ENCODE results near the gene MYOD1.
A peak's percentile ranks its signal among the peaks of the same experiment; 100 is the strongest.

The MYOD1 gene

DNA sequence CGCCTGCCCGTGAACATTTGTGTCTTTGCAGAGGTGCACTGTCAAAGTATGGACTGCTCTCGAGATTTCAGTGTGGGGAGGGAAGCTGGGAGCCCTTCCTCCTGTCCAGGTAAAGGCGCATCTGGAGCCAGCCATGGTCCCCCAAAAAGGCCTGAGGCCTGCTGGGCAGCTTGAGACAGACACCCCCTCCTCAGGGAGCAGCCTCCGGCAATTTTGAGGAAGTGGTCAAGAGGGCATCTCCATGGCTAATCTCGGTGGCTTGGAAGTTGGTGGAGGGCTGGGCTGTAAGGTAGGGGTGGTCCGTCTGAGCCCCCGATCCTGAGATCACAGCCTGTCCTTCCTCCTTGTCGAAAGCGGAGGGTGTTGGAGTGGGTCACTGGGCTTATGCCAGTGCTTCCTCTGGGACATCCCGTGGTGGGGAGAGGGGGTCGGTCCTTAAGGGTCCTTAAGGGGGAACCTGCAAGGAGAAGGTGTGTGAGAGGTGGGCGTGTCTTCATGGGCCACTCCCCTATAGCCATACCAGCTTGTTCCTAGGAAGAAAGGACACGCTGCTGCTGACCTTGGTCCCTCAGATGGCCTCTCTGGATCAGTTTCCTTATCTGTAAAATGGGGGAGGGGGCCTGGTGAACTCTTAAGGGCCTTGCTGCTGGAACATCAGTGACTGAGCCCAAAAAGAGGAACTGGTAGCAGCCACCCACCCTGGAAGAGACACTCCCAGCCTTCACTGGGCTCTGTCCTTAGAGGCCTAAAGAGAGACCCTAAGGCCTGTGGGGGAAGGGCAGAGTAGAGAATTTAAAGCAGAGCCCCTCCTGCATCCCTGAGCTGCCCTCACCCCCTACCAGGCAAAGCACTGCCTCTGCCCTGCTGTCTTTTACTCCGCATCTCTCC is 17.8 kb downstream of the MYOD1 start:
- no peak for DNase-seq (ENCODE audit: low spot score)
- no peak overlapping the region for H2AFZ ChIP-seq (ENCODE audit: low read length)
- peak overlapping the region; percentile 7 for H3K9ac ChIP-seq (ENCODE audit: low read depth, low read length, poor library complexity)
- H3K4me3 ChIP-seq (ENCODE audit: low read length in 2 of 2), result peak overlapping the region in 1 of 2 donors; percentile 64
- no CpG with 5 or more reads among the region's 15 CpGs for WGBS, 2 donors (ENCODE audit: extremely low coverage in 2 of 2, insufficient read length in 2 of 2, insufficient replicate concordance in 1 of 2)
- peak overlapping the region; percentile 41 for H2AK5ac ChIP-seq (ENCODE audit: low read depth, low read length)
- H3K27ac ChIP-seq (replicated peaks; ENCODE audit: low read length), result no peak overlapping the region
- H3K18ac ChIP-seq (ENCODE audit: low read length), result peak overlapping the region; percentile 67
- H3K4me2 ChIP-seq (ENCODE audit: insufficient read depth, low read length, poor library complexity, severe bottlenecking), result no peak overlapping the region
- H2BK5ac ChIP-seq (ENCODE audit: low read length), result no peak overlapping the region
- H3K79me1 ChIP-seq (ENCODE audit: low read depth, low read length), result no peaks in the 10 kb centered on the region
- H2BK12ac ChIP-seq (ENCODE audit: low read length), result no peak overlapping the region
- H3K36me3 ChIP-seq (replicated peaks in 1 of 2; ENCODE audit: control insufficient read depth in 2 of 2, insufficient read depth in 2 of 2, low read length in 2 of 2), result no peaks in the 10 kb centered on the region
- H4K8ac ChIP-seq (ENCODE audit: low read depth, low read length), result no peak overlapping the region
- H3K4me1 ChIP-seq (ENCODE audit: control insufficient read depth in 2 of 2, insufficient read depth in 1 of 2, low read depth in 1 of 2, low read length in 2 of 2), result peaks cover 38 to 40% of the 10 kb centered on the region in 2 donors
- H2BK15ac ChIP-seq (ENCODE audit: low read length), result no peak overlapping the region
- peak overlapping the region; percentile 24 for H2BK120ac ChIP-seq (ENCODE audit: low read depth, low read length)
- H3K27me3 ChIP-seq (ENCODE audit: control insufficient read depth in 3 of 3, insufficient read depth in 3 of 3, low read depth in 1 of 3, low read length in 3 of 3), result peaks cover 5 to 21% (median 11%) of the 10 kb centered on the region in 3 experiments
- peaks cover 0 to 2% of the 10 kb centered on the region in 2 donors for H3K9me3 ChIP-seq (replicated peaks in 1 of 2; ENCODE audit: control insufficient read depth in 2 of 2, insufficient read depth in 1 of 2, low read depth in 1 of 2, low read length in 2 of 2)
- no peak overlapping the region for H3K4ac ChIP-seq (ENCODE audit: low read length)
- peak overlapping the region; percentile 48 for H3K23ac ChIP-seq (ENCODE audit: low read depth, low read length, poor library complexity)
- H3K14ac ChIP-seq (ENCODE audit: low read length), result no peak overlapping the region
- H4K91ac ChIP-seq (ENCODE audit: low read depth, low read length, poor library complexity), result no peak overlapping the region

DNA sequence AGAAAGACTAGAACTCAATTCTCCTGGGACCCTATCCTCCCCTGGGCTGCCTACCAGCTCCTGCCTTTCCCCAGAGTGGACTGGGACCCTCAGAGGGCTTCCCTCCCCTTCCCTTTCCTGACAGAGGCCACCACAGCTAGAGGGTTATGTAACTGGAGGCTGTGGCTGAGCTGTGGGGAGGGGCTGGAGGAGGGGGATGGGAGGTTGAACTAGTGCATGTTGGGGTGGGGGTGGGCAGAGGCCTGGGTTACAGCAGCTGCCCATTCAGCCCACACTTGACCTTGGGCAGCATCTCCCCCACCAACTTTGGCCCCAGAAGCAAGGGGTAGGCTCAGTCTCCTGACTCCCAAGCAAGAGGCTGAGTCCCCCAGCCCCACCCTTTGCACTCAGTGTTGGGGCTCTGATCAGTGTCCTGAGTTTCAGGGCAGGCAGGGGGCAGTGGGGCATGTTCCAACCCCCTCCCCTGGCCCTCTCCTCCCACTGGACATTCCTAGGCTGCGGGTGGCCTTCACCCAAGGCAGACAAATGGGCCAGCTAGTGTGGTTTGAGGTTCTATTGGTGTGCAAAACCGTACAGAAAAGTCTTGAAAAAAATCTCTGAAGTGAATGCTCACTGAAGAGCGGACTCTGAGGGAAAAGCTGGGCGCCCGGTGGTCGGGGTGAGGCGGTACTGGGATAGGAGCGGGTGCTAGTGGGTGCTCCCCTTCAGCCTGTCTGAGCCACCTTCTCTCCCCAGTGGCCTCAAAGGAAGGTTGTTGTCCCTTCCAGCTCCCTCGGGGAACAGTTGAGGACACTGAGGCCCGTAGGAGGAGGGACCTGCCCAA is 19.0 kb downstream of the MYOD1 start:
- H4K91ac ChIP-seq (ENCODE audit: low read depth, low read length, poor library complexity), result no peak overlapping the region
- peaks cover 38 to 40% of the 10 kb centered on the region in 2 donors for H3K4me1 ChIP-seq (ENCODE audit: control insufficient read depth in 2 of 2, insufficient read depth in 1 of 2, low read depth in 1 of 2, low read length in 2 of 2)
- peak overlapping the region; percentile 57 for H2BK5ac ChIP-seq (ENCODE audit: low read length)
- peak overlapping the region; percentile 35 for H3K23ac ChIP-seq (ENCODE audit: low read depth, low read length, poor library complexity)
- no peak overlapping the region for H2BK12ac ChIP-seq (ENCODE audit: low read length)
- no peak overlapping the region for H3K9ac ChIP-seq (ENCODE audit: low read depth, low read length, poor library complexity)
- H3K4ac ChIP-seq (ENCODE audit: low read length), result no peak overlapping the region
- H3K79me1 ChIP-seq (ENCODE audit: low read depth, low read length), result no peaks in the 10 kb centered on the region
- no CpG with 5 or more reads among the region's 10 CpGs for WGBS, 2 donors (ENCODE audit: extremely low coverage in 2 of 2, insufficient read length in 2 of 2, insufficient replicate concordance in 1 of 2)
- H3K27me3 ChIP-seq (ENCODE audit: control insufficient read depth in 3 of 3, insufficient read depth in 3 of 3, low read depth in 1 of 3, low read length in 3 of 3), result peaks cover 5 to 21% (median 6%) of the 10 kb centered on the region in 3 experiments
- H3K9me3 ChIP-seq (replicated peaks in 1 of 2; ENCODE audit: control insufficient read depth in 2 of 2, insufficient read depth in 1 of 2, low read depth in 1 of 2, low read length in 2 of 2), result peaks cover 0 to 2% of the 10 kb centered on the region in 2 donors
- H3K14ac ChIP-seq (ENCODE audit: low read length), result peak overlapping the region; percentile 95
- H2BK15ac ChIP-seq (ENCODE audit: low read length), result peak overlapping the region; percentile 95
- H3K18ac ChIP-seq (ENCODE audit: low read length), result peak overlapping the region; percentile 91
- H3K4me3 ChIP-seq (ENCODE audit: low read length in 2 of 2), result peak overlapping the region; percentile 32 to 36
- H2AK5ac ChIP-seq (ENCODE audit: low read depth, low read length), result peak overlapping the region; percentile 92
- no peak overlapping the region for H3K27ac ChIP-seq (replicated peaks; ENCODE audit: low read length)
- no peaks in the 10 kb centered on the region for H3K36me3 ChIP-seq (replicated peaks in 1 of 2; ENCODE audit: control insufficient read depth in 2 of 2, insufficient read depth in 2 of 2, low read length in 2 of 2)
- no peak for DNase-seq (ENCODE audit: low spot score)
- H3K4me2 ChIP-seq (ENCODE audit: insufficient read depth, low read length, poor library complexity, severe bottlenecking), result peak overlapping the region; percentile 47
- H2AFZ ChIP-seq (ENCODE audit: low read length), result peak overlapping the region; percentile 71
- H4K8ac ChIP-seq (ENCODE audit: low read depth, low read length), result no peak overlapping the region
- no peak overlapping the region for H2BK120ac ChIP-seq (ENCODE audit: low read depth, low read length)

- no peak overlapping the region for H3K4ac ChIP-seq (ENCODE audit: low read length)
- no peaks in the 10 kb centered on the region for H3K36me3 ChIP-seq (replicated peaks in 1 of 2; ENCODE audit: control insufficient read depth in 2 of 2, insufficient read depth in 2 of 2, low read length in 2 of 2)
- no peak overlapping the region for H2BK12ac ChIP-seq (ENCODE audit: low read length)
- peaks cover 36 to 38% of the 10 kb centered on the region in 2 donors for H3K4me1 ChIP-seq (ENCODE audit: control insufficient read depth in 2 of 2, insufficient read depth in 1 of 2, low read depth in 1 of 2, low read length in 2 of 2)
- peaks cover 0 to 18% (median 5%) of the 10 kb centered on the region in 3 experiments for H3K27me3 ChIP-seq (ENCODE audit: control insufficient read depth in 3 of 3, insufficient read depth in 3 of 3, low read depth in 1 of 3, low read length in 3 of 3)
- DNase-seq (ENCODE audit: low spot score), result no peak
- no peak overlapping the region for H2BK15ac ChIP-seq (ENCODE audit: low read length)
- peak overlapping the region; percentile 44 for H2BK120ac ChIP-seq (ENCODE audit: low read depth, low read length)
- WGBS, 2 donors (ENCODE audit: extremely low coverage in 2 of 2, insufficient read length in 2 of 2, insufficient replicate concordance in 1 of 2), result no CpG with 5 or more reads among the region's 6 CpGs
- no peak overlapping the region for H3K27ac ChIP-seq (replicated peaks; ENCODE audit: low read length)
- H3K79me1 ChIP-seq (ENCODE audit: low read depth, low read length), result no peaks in the 10 kb centered on the region
- H3K18ac ChIP-seq (ENCODE audit: low read length), result peak overlapping the region; percentile 79
- no peak overlapping the region for H2BK5ac ChIP-seq (ENCODE audit: low read length)
- no peak overlapping the region for H3K4me2 ChIP-seq (ENCODE audit: insufficient read depth, low read length, poor library complexity, severe bottlenecking)
- H4K8ac ChIP-seq (ENCODE audit: low read depth, low read length), result no peak overlapping the region
- peak overlapping the region; percentile 46 for H3K23ac ChIP-seq (ENCODE audit: low read depth, low read length, poor library complexity)
- H3K9me3 ChIP-seq (replicated peaks in 1 of 2; ENCODE audit: control insufficient read depth in 2 of 2, insufficient read depth in 1 of 2, low read depth in 1 of 2, low read length in 2 of 2), result peaks cover 0 to 2% of the 10 kb centered on the region in 2 donors
- H3K9ac ChIP-seq (ENCODE audit: low read depth, low read length, poor library complexity), result peak overlapping the region; percentile 47
- H2AK5ac ChIP-seq (ENCODE audit: low read depth, low read length), result peak overlapping the region; percentile 37
- H2AFZ ChIP-seq (ENCODE audit: low read length), result no peak overlapping the region
- no peak overlapping the region for H3K14ac ChIP-seq (ENCODE audit: low read length)
- no peak overlapping the region for H4K91ac ChIP-seq (ENCODE audit: low read depth, low read length, poor library complexity)
- H3K4me3 ChIP-seq (ENCODE audit: low read length in 2 of 2), result no peak overlapping the region
Measured at GRCh38 chr11:17739945-17740338, 20.6 kb downstream of the MYOD1 start.

Data from neuronal stem cell (in vitro differentiated cells).